Kidney (tissue), 14 donors: ENCODE results near the gene SLFN12L. TPM values are rescaled to one million over a fixed set of nuclear protein-coding genes. Genes with fewer than 3 reads are reported as not detected.
A peak's percentile ranks its signal among the peaks of the same experiment; 100 is the strongest.

Experiments used
- DNase-seq, 5 donors: peaks; one replicate each; pipeline ENCODE4 v3.0.0-alpha.2; 2013 to 2020
- FAIRE-seq: peaks from 2 replicates; lab custom pipeline; 2012; peaks lifted over from hg19 to GRCh38; lab: Jason Lieb, UNC
- H3K27ac ChIP-seq, 2 donors: one replicate each; pipeline ENCODE4 v1.7.0; 2013; ENCODE audit warnings: low read depth in 2 of 2, low read length in 2 of 2, inconsistent platforms in 1 of 2
- H3K27me3 ChIP-seq: one replicate; pipeline ENCODE4 v1.7.1; 2013; ENCODE audit warnings: low read length, inconsistent platforms; ENCODE audit not compliant: control insufficient read depth, insufficient read depth
- H3K36me3 ChIP-seq, 3 donors: one replicate each; pipeline versions ENCODE4 v1.7.0 to v1.7.1; 2013; ENCODE audit warnings: low read length in 3 of 3, control low read depth in 1 of 3, inconsistent platforms in 1 of 3; ENCODE audit not compliant: insufficient read depth in 3 of 3, control insufficient read depth in 2 of 3
- H3K4me1 ChIP-seq, 3 donors: one replicate each; pipeline versions ENCODE4 v1.7.0 to v1.7.1; 2013; ENCODE audit warnings: low read length in 3 of 3, inconsistent platforms in 1 of 3, low read depth in 1 of 3; ENCODE audit not compliant: control insufficient read depth in 2 of 3, insufficient read depth in 2 of 3
- H3K4me3 ChIP-seq, 3 donors: one replicate each; pipeline versions ENCODE4 v1.7.0 to v1.8.1; 2013; ENCODE audit warnings: low read length in 3 of 3, control low read depth in 1 of 3, inconsistent platforms in 1 of 3
- H3K9ac ChIP-seq, 3 donors: one replicate each; pipeline versions ENCODE4 v1.7.0 to v1.7.1; 2013; ENCODE audit warnings: low read length in 3 of 3, control low read depth in 1 of 3, inconsistent platforms in 1 of 3
- H3K9me3 ChIP-seq, 3 donors: one replicate each; pipeline versions ENCODE4 v1.7.0 to v1.7.1; 2013; ENCODE audit warnings: low read length in 3 of 3, control low read depth in 1 of 3, inconsistent platforms in 1 of 3; ENCODE audit not compliant: control insufficient read depth in 2 of 3, insufficient read depth in 1 of 3
- CTCF ChIP-seq: IDR thresholded peaks from 3 replicates; pipeline ENCODE4 v1.5.1; 2012; ENCODE audit warnings: mild to moderate bottlenecking, moderate library complexity, borderline replicate concordance; ENCODE audit not compliant: insufficient read depth; ENCODE audit errors: extremely low read depth
- intact Hi-C: fragments of 100-400 bp; cut with DNase I; formaldehyde crosslinking; loops from one replicate; pipeline ENCODE4 v1.11.1; 2022
- polyA plus RNA-seq: library from polyadenylated mRNA; stranded (reverse); fragments of 350-450 nt; fragmentation: Illumina TruSeq; extraction: RNeasy Lipid Tissue Mini Kit (QIAGEN cat#74804); gene quantifications from one replicate; pipeline ENCODE4 v1.2.3, GENCODE V29; 2014; ENCODE audit warnings: low read depth, low replicate concordance; ENCODE audit not compliant: insufficient read depth
- total RNA-seq: library from RNA; stranded (reverse); fragmentation: NEBNext Ultra II Directional; extraction: Animal tissue kit (Norgen Biotek cat#: 25700); gene quantifications from one replicate; pipeline ENCODE4 v1.2.1, GENCODE V29; 2021
- donor health status: control.
- donor health status: control.
- donor health status: control.
- donor health status: control.
- donor health status: control.
- donor health status: DM: yes; HTN: yes; CAD: no.
- donor health status: Normal renal cell carcinoma (clear cell type).

SLFN12L gene
- total and polyA plus RNA-seq, 2 donors from 2014 or later, result 0.62 to 6.2 TPM

- peaks cover 0 to 8% (median 0%) of the 10 kb centered on the region in 3 donors for H3K4me1 ChIP-seq
- peaks cover 16% of the 10 kb centered on the region for H3K27me3 ChIP-seq
- H3K9ac ChIP-seq, result no peak overlapping the region
- TF ChIP-seq CTCF, result no peak
- H3K27ac ChIP-seq, result no peak overlapping the region
- FAIRE-seq (no peak), DNase-seq (no peak)
- intact Hi-C loops, result no loop called here
- H3K36me3 ChIP-seq, result no peaks in the 10 kb centered on the region
- no peaks in the 10 kb centered on the region for H3K9me3 ChIP-seq
- H3K4me3 ChIP-seq, result no peak overlapping the region
These were observed 84.3 kb downstream of the SLFN12L start for GRCh38 chr17:35453171-35453570.

- no peak for TF ChIP-seq CTCF
- peaks cover 13% of the 10 kb centered on the region for H3K27me3 ChIP-seq
- peak; percentile 68 to 75 (median 71) for DNase-seq
These were observed 88.0 kb downstream of the SLFN12L start for GRCh38 chr17:35449371-35449931.

GRCh38 chr17:35448899-35449227 lies 88.6 kb downstream of the SLFN12L start:
- FAIRE-seq (no peak), DNase-seq (no peak)
- peaks cover 0 to 8% (median 0%) of the 10 kb centered on the region in 3 donors for H3K4me1 ChIP-seq
- intact Hi-C loops, result no loop called here
- H3K9me3 ChIP-seq, result no peaks in the 10 kb centered on the region
- no peak for TF ChIP-seq CTCF
- H3K4me3 ChIP-seq, result peak overlapping the region in 1 of 3 donors; percentile 66
- H3K36me3 ChIP-seq, result no peaks in the 10 kb centered on the region
- H3K27ac ChIP-seq, result no peak overlapping the region
- peaks cover 13% of the 10 kb centered on the region for H3K27me3 ChIP-seq
- no peak overlapping the region for H3K9ac ChIP-seq

More at GRCh38 chr17:35449371-35449931, 88.0 kb downstream of the SLFN12L start:
- H3K4me3 ChIP-seq, result peak overlapping the region in 1 of 3 donors; percentile 37
- H3K4me1 ChIP-seq, result peaks cover 0 to 8% (median 0%) of the 10 kb centered on the region in 3 donors
- FAIRE-seq, result no peak
- H3K27ac ChIP-seq, result no peak overlapping the region
- intact Hi-C loops, result no loop called here
- no peak overlapping the region for H3K9ac ChIP-seq
- no peaks in the 10 kb centered on the region for H3K36me3 ChIP-seq
- no peaks in the 10 kb centered on the region for H3K9me3 ChIP-seq
